Neural cell (in vitro differentiated cells): ENCODE measurements around the gene NRROS. TPM values are rescaled to one million over a fixed set of nuclear protein-coding genes. Genes with fewer than 3 reads are reported as not detected.

Experiments
- H2AFZ ChIP-seq: fragments of 200-600, 300-800 bp; sonication (generic), shearing (Covaris generic); 2 replicates; pipeline ENCODE4 v1.6.0; 2014; ENCODE audit warnings: low read depth, mild to moderate bottlenecking, antibody characterized with exemption, low read length, moderate library complexity
- H3F3A ChIP-seq: fragments of 200-600 bp; shearing (Covaris generic); 2 replicates; pipeline ENCODE4 v1.6.1; 2016; ENCODE audit warnings: mild to moderate bottlenecking, moderate library complexity, mixed read lengths, antibody characterized with exemption, low read length; ENCODE audit not compliant: insufficient read depth, poor library complexity, severe bottlenecking
- H3K27ac ChIP-seq: fragments of 200-600, 300-800 bp; sonication (generic), shearing (Covaris generic); 2 replicates; pipeline ENCODE4 v1.5.1; 2014; ENCODE audit warnings: mild to moderate bottlenecking, low read length, moderate library complexity
- H3K27me3 ChIP-seq: fragments of 300-800, 200-600 bp; sonication (generic), shearing (Covaris generic); 2 replicates; pipeline ENCODE4 v1.6.0; 2014; ENCODE audit warnings: mild to moderate bottlenecking, low read depth, low read length, moderate library complexity; ENCODE audit not compliant: insufficient read depth
- H3K36me3 ChIP-seq: fragments of 300-800, 200-600 bp; sonication (generic), shearing (Covaris generic); 2 replicates; pipeline ENCODE4 v1.5.1; 2014; ENCODE audit warnings: mild to moderate bottlenecking, antibody characterized with exemption, low read length, moderate library complexity; ENCODE audit not compliant: insufficient read depth
- H3K4me2 ChIP-seq: fragments of 300-800, 200-600 bp; sonication (generic), shearing (Covaris generic); 2 replicates; pipeline ENCODE4 v1.6.0; 2014; ENCODE audit warnings: mild to moderate bottlenecking, low read length
- H3K4me3 ChIP-seq: fragments of 300-800, 200-600 bp; sonication (generic), shearing (Covaris generic); 2 replicates; pipeline ENCODE4 v1.5.1; 2014; ENCODE audit warnings: mild to moderate bottlenecking, low read length, moderate library complexity
- H3K79me2 ChIP-seq: fragments of 200-600 bp; shearing (Covaris generic); replicated peaks from 2 replicates; pipeline ENCODE4 v1.6.0; 2014; ENCODE audit warnings: mild to moderate bottlenecking, low read length, moderate library complexity; ENCODE audit not compliant: insufficient read depth
- H3K9ac ChIP-seq: fragments of 300-800, 200-600 bp; sonication (generic), shearing (Covaris generic); 2 replicates; pipeline ENCODE4 v1.6.1; 2016; ENCODE audit warnings: mild to moderate bottlenecking, low read length, mixed read lengths
- H3K9me2 ChIP-seq: fragments of 200-600 bp; shearing (Covaris generic); 2 replicates; pipeline ENCODE4 v1.6.1; 2016; ENCODE audit warnings: mild to moderate bottlenecking, low read length, mixed read lengths; ENCODE audit not compliant: insufficient read depth
- H3K9me3 ChIP-seq: fragments of 200-600, 300-800 bp; sonication (generic), shearing (Covaris generic); 2 replicates; pipeline ENCODE4 v1.6.1; 2016; ENCODE audit warnings: mild to moderate bottlenecking, mixed run types, low read length, moderate library complexity, mixed read lengths
- H4K20me1 ChIP-seq: fragments of 200-600 bp; shearing (Covaris generic); 2 replicates; pipeline ENCODE4 v1.6.1; 2016; ENCODE audit warnings: mild to moderate bottlenecking, mixed run types; ENCODE audit not compliant: insufficient read depth
- CTCF ChIP-seq: fragments of 450-650 bp; IDR thresholded peaks from 2 replicates; pipeline ENCODE4 v1.5.1; 2014; ENCODE audit warnings: antibody characterized with exemption, mild to moderate bottlenecking, moderate library complexity; ENCODE audit not compliant: poor library complexity, severe bottlenecking
- EP300 ChIP-seq: fragments of 450-650 bp; conservative IDR thresholded peaks from 2 replicates; pipeline ENCODE4 v1.6.1; 2014; ENCODE audit warnings: antibody characterized with exemption, mild to moderate bottlenecking, moderate library complexity; ENCODE audit not compliant: poor library complexity, severe bottlenecking
- EZH2 ChIP-seq: fragments of 200-600, 300-800 bp; shearing (Covaris generic), sonication (generic); IDR thresholded peaks from 2 replicates; pipeline ENCODE4 v1.6.1; 2014; ENCODE audit warnings: antibody characterized with exemption, low read length, borderline replicate concordance, mild to moderate bottlenecking; ENCODE audit not compliant: insufficient read depth, poor library complexity, severe bottlenecking
- MXI1 ChIP-seq: fragments of 450-650 bp; conservative IDR thresholded peaks from 2 replicates; pipeline ENCODE4 v1.6.1; 2014; ENCODE audit warnings: antibody characterized with exemption, mild to moderate bottlenecking; ENCODE audit not compliant: poor library complexity, severe bottlenecking
- POLR2AphosphoS5 ChIP-seq: IDR thresholded peaks from 2 replicates; pipeline ENCODE4 v1.6.1; 2012
- RAD21 ChIP-seq: fragments of 450-650 bp; conservative IDR thresholded peaks from 2 replicates; pipeline ENCODE4 v1.6.1; 2014; ENCODE audit warnings: antibody characterized with exemption, mild to moderate bottlenecking, moderate library complexity
- REST ChIP-seq: IDR thresholded peaks from 2 replicates; pipeline ENCODE4 v1.6.1; 2012; ENCODE audit warnings: borderline replicate concordance
- SMC3 ChIP-seq: fragments of 450-650 bp; conservative IDR thresholded peaks from 2 replicates; pipeline ENCODE4 v1.6.1; 2014; ENCODE audit warnings: antibody characterized with exemption, mild to moderate bottlenecking, moderate library complexity; ENCODE audit not compliant: poor library complexity
- TAF1 ChIP-seq: IDR thresholded peaks from 2 replicates; pipeline ENCODE4 v1.6.1; 2012; ENCODE audit warnings: low read depth
- polyA plus RNA-seq: library from polyadenylated mRNA; depleted of rRNA; stranded (reverse); fragments of >200 nt; gene quantifications from 2 replicates; pipeline ENCODE4 v1.2.3, GENCODE V29; 2014

Gene NRROS
- polyA plus RNA-seq, 1 donor from 2014 or later, result not detected

GRCh38 chr3:196643201-196643749 lies 3.8 kb downstream of the NRROS start:
- Histone ChIP-seq H4K20me1 (no peaks in the 10 kb centered on the region), H3K27me3 (no peaks in the 10 kb centered on the region), H3K27ac (no peak overlapping the region), H3F3A (no peaks in the 10 kb centered on the region), H3K9me3 (no peaks in the 10 kb centered on the region), H3K9me2 (no peaks in the 10 kb centered on the region), H3K79me2 (no peaks in the 10 kb centered on the region), H3K36me3 (no peaks in the 10 kb centered on the region), H2AFZ (no peak overlapping the region), H3K9ac (no peak overlapping the region), H3K4me2 (no peak overlapping the region), H3K4me3 (no peak overlapping the region)
- TF ChIP-seq RAD21 (no peak), SMC3 (no peak), REST (no peak)

- no peaks in the 10 kb centered on the region for H4K20me1 ChIP-seq
- no peaks in the 10 kb centered on the region for H3K79me2 ChIP-seq
- no peak overlapping the region for H2AFZ ChIP-seq
- TF ChIP-seq EP300 (no peak), RAD21 (no peak), POLR2AphosphoS5 (no peak)
- no peaks in the 10 kb centered on the region for H3K9me2 ChIP-seq
- no peak overlapping the region for H3K4me2 ChIP-seq
- no peak overlapping the region for H3K4me3 ChIP-seq
- no peaks in the 10 kb centered on the region for H3K9me3 ChIP-seq
- no peak overlapping the region for H3K27ac ChIP-seq
- H3K27me3 ChIP-seq, result no peaks in the 10 kb centered on the region
- no peaks in the 10 kb centered on the region for H3F3A ChIP-seq
- no peak overlapping the region for H3K9ac ChIP-seq
- H3K36me3 ChIP-seq, result no peaks in the 10 kb centered on the region
These were observed 4.3 kb downstream of the NRROS start for GRCh38 chr3:196643761-196644160.

- Histone ChIP-seq H2AFZ (no peak overlapping the region), H3K27me3 (no peaks in the 10 kb centered on the region), H3K36me3 (no peaks in the 10 kb centered on the region), H3K4me3 (no peak overlapping the region), H3K4me2 (no peak overlapping the region), H3K9me3 (no peaks in the 10 kb centered on the region), H3F3A (no peaks in the 10 kb centered on the region), H3K9me2 (no peaks in the 10 kb centered on the region), H3K79me2 (no peaks in the 10 kb centered on the region), H3K27ac (no peak overlapping the region), H3K9ac (no peak overlapping the region), H4K20me1 (no peaks in the 10 kb centered on the region)
- TF ChIP-seq TAF1 (no peak), POLR2AphosphoS5 (no peak), EZH2 (no peak), SMC3 (no peak), CTCF (no peak), EP300 (no peak), REST (no peak), RAD21 (no peak), MXI1 (no peak)
These were observed 5.6 kb downstream of the NRROS start for GRCh38 chr3:196645096-196645495.
